Omental fat pad (tissue), 4 donors: ENCODE measurements around the gene ZMYND11. TPM values are rescaled to one million over a fixed set of nuclear protein-coding genes. Genes with fewer than 3 reads are reported as not detected.

Source experiments
- ATAC-seq: fragments of 150-250 bp; one replicate; pipeline ENCODE4 v1.9.1; 2016; ENCODE audit warnings: mild to moderate bottlenecking, moderate library complexity; ENCODE audit not compliant: low FRiP score
- DNase-seq: peaks from one replicate; pipeline ENCODE4 v3.0.0-alpha.2; 2019; ENCODE audit warnings: low spot score
- CTCF ChIP-seq, 3 donors: fragments of 450-650 bp; IDR thresholded peaks; one replicate each; pipeline ENCODE4 v1.5.1; 2016 to 2017; ENCODE audit warnings: antibody characterized with exemption in 3 of 3, mild to moderate bottlenecking in 3 of 3, moderate library complexity in 2 of 3
- total RNA-seq, 4 donors: library from RNA; depleted of rRNA; stranded (reverse); fragments of >200 nt; gene quantifications; one replicate each; pipeline ENCODE4 v1.1.0, GENCODE V29; 2016

Gene ZMYND11
- total RNA-seq, 4 donors from 2014 or later = 59.5 to 69.8 (median 66.3) TPM

GRCh38 chr10:287026-287709 is 151.9 kb downstream of the ZMYND11 start:
- DNase-seq (no peak), ATAC-seq (no peak)
- TF ChIP-seq CTCF (IDR thresholded peaks at IDR 0.05) = no peak

GRCh38 chr10:287814-288213 is 152.6 kb downstream of the ZMYND11 start:
- TF ChIP-seq CTCF (IDR thresholded peaks at IDR 0.05) = no peak
- ATAC-seq (no peak), DNase-seq (no peak)

- TF ChIP-seq CTCF (IDR thresholded peaks at IDR 0.05) = no peak
- no peak for ATAC-seq
- no peak for DNase-seq
These were observed 153.3 kb downstream of the ZMYND11 start for GRCh38 chr10:288316-289200.

- no peak for DNase-seq
- TF ChIP-seq CTCF (IDR thresholded peaks at IDR 0.05) = no peak
- ATAC-seq = no peak
These were observed 154.3 kb downstream of the ZMYND11 start for GRCh38 chr10:289581-289980.

- ATAC-seq (peak; percentile 21), DNase-seq (no peak)
- TF ChIP-seq CTCF (IDR thresholded peaks at IDR 0.05) = no peak
These were observed 154.9 kb downstream of the ZMYND11 start for GRCh38 chr10:290026-290725.

GRCh38 chr10:293636-294035 is 158.4 kb downstream of the ZMYND11 start:
- ATAC-seq (no peak), DNase-seq (no peak)
- no peak for TF ChIP-seq CTCF (IDR thresholded peaks at IDR 0.05)
